ENCODE measurements around the gene SEPTIN1. TPM values are rescaled to one million over a fixed set of nuclear protein-coding genes. Genes with fewer than 3 reads are reported as not detected.

Gene SEPTIN1
- total RNA-seq = not detected

DNA sequence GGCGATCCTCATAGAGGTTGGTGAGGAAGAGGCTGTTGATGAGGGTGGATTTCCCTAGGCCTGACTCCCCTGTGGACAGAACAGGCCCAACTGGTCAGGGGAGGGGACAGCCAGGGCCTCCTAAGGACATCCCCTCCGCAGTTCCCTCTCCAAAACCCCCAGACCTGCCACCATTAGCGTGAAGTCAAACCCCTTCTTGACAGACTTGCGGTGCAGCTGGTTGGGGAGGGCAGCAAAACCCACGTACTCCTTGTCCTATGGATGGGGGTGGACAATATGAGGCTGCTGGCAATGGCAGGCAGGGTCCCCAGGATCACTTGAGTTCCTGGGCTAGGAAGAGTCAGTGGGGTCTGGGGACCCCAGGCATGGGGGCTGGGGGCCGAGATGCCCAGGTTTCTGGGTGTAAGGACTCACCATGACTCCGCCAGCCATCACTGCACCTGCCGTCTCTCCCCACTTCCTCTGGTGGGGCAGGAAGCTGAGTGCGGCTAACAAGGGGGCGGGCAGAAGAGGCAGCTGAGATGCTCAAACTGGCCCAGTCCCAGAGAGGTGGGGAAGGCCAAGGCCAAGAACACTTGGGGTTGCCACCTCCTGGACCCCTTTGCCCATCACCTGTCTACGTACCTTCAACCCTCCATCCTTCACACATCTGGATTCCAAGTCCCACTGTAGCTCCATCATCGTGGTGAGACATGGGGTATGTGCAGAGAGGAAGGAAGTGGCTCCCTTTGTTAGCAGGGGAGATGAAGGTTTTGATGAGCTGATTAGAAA, at the start of gene SEPTIN1:
TSS of gene SEPTIN1 (minus strand) at position 451 of the 771 bp plus-strand sequence. CDS start at position 432, 19 bp downstream.
- peaks cover 6 to 8% of the 10 kb centered on the region in 2 donors for H3K4me1 ChIP-seq
- no peak within 1 kb of the TSS for H3K27ac ChIP-seq
- H3K27me3 ChIP-seq = no peaks in the 10 kb centered on the region
- DNase-seq (ENCODE audit: low spot score in 2 of 2) = no peak
- H3K36me3 ChIP-seq = no peaks in the 10 kb centered on the region
- TF ChIP-seq, protein P1, sequence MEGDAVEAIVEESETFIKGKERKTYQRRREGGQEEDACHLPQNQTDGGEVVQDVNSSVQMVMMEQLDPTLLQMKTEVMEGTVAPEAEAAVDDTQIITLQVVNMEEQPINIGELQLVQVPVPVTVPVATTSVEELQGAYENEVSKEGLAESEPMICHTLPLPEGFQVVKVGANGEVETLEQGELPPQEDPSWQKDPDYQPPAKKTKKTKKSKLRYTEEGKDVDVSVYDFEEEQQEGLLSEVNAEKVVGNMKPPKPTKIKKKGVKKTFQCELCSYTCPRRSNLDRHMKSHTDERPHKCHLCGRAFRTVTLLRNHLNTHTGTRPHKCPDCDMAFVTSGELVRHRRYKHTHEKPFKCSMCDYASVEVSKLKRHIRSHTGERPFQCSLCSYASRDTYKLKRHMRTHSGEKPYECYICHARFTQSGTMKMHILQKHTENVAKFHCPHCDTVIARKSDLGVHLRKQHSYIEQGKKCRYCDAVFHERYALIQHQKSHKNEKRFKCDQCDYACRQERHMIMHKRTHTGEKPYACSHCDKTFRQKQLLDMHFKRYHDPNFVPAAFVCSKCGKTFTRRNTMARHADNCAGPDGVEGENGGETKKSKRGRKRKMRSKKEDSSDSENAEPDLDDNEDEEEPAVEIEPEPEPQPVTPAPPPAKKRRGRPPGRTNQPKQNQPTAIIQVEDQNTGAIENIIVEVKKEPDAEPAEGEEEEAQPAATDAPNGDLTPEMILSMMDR (IDR thresholded peaks at IDR 0.05) = no peak
- no peak within 1 kb of the TSS for H3K4me3 ChIP-seq
- intact Hi-C loops (cut with DNase I) = loop anchor here (2.0 kb wide), 1 partner anchor 19 kb away; no protein-coding TSS in a partner anchor
- no peaks in the 10 kb centered on the region for H3K9me3 ChIP-seq

- TF ChIP-seq, protein P1 (IDR thresholded peaks at IDR 0.05) = peak in 1 of 3 experiments; percentile 5
- intact Hi-C loops (cut with DNase I) = loop anchor here (1.0 to 2.0 kb wide), 3 partner anchors 15 to 104 kb away; partner anchors contain the start of genes SEPHS2, ZNF747 and ZNF768
- DNase-seq (ENCODE audit: low spot score in 2 of 2) = no peak
- Histone ChIP-seq H3K27ac (peak overlapping the region; percentile 67 to 80), H3K4me1 (peaks cover 4 to 11% of the 10 kb centered on the region in 2 donors), H3K36me3 (peaks cover 0 to under 1% of the 10 kb centered on the region in 2 donors), H3K9me3 (no peaks in the 10 kb centered on the region), H3K27me3 (no peaks in the 10 kb centered on the region), H3K4me3 (peak overlapping the region; percentile 18 to 81)
Observed at GRCh38 chr16:30430428-30430970, 48.1 kb upstream of the SEPTIN1 start.

DNA sequence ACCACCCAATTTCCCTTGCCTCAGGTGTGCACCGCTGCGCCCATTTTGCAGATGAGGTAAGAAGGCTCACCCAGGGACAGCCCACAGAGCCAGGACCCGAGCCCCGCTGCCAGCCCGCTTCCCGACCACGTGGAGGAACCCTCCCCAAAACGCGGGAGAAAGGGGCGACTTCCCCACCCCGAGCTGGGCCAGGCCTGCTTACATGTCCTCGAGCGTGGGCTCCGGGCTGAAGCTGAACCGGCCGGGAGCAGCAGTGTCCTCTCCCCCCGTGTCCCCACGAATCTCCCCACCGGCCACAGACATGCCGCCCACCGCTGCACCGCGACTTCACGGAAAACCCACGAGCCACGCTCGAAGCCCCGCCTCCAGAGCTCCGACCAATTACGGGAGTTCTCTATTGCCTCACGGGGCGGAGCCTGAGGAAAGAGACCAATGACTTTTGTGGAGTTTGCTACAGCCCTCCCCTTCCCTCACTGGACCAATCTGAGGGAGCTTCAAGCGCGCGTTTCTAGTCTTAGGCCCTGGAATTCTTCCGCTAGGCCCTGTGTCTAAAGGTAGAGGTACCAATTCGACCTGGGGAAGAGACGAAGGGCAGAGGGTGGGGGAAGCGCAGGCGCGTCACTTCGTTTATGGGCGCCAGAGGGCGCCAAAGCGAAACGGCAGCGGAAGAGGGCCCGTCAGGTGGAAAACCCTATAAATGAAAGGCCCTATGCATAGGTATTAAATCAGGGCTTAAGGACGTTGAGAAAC, 47.5 kb upstream of the SEPTIN1 start, which contains the start of gene DCTPP1:
TSS of gene DCTPP1 (minus strand) at position 353 of the 750 bp plus-strand sequence. CDS start at position 303, 50 bp downstream.
- H3K27me3 ChIP-seq = no peaks in the 10 kb centered on the region
- intact Hi-C loops (cut with DNase I) = loop anchor here (1.0 to 2.0 kb wide), 3 partner anchors 15 to 105 kb away; partner anchors contain the start of genes SEPHS2, ZNF747 and ZNF768
- H3K27ac ChIP-seq = peak within 1 kb of the TSS; percentile 67 to 80
- no peaks in the 10 kb centered on the region for H3K9me3 ChIP-seq
- peaks cover 4 to 11% of the 10 kb centered on the region in 2 donors for H3K4me1 ChIP-seq
- TF ChIP-seq, protein P1 (IDR thresholded peaks at IDR 0.05) = peak; percentile 64 to 75 (median 70)
- peak within 1 kb of the TSS; percentile 64 to 81 for H3K4me3 ChIP-seq
- H3K36me3 ChIP-seq = peaks cover 0 to 3% of the 10 kb centered on the region in 2 donors
- peak; percentile 93 to 97 for DNase-seq (ENCODE audit: low spot score in 2 of 2)

- intact Hi-C loops (cut with DNase I) = no loop called here
- Histone ChIP-seq H3K36me3 (peaks cover 0 to 5% of the 10 kb centered on the region in 2 donors), H3K27ac (peak overlapping the region; percentile 67 to 80), H3K27me3 (no peaks in the 10 kb centered on the region), H3K4me3 (peak overlapping the region; percentile 64 to 81), H3K4me1 (peaks cover 4 to 11% of the 10 kb centered on the region in 2 donors), H3K9me3 (no peaks in the 10 kb centered on the region)
- TF ChIP-seq, protein P1 (IDR thresholded peaks at IDR 0.05) = no peak
- DNase-seq (ENCODE audit: low spot score in 2 of 2) = no peak
Observed at GRCh38 chr16:30429418-30429677, 47.0 kb upstream of the SEPTIN1 start.

DNA sequence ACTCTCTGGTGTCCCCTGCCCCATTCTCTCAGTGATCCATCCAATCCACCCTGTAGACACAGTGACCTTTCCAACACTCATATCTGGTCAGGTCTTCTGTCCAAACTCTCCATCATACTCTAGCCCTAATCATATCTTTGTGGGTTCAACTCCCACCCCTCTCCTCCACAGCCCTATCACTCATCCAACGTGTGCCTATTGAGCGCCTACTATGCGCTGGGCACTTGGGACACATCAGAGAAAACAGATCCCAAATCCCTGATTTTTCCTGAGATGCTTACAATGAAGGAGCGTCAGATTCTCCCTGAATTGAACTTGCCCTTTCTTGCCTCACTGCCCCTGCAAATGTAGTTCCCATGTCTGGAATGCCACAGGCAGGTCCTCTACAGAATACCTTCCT, 45.7 kb upstream of the SEPTIN1 start:
- no peak for DNase-seq (ENCODE audit: low spot score in 2 of 2)
- H3K27ac ChIP-seq = no peak overlapping the region
- H3K36me3 ChIP-seq = peaks cover under 1 to 17% of the 10 kb centered on the region in 2 donors
- TF ChIP-seq, protein P1 (IDR thresholded peaks at IDR 0.05) = no peak
- intact Hi-C loops (cut with DNase I) = no loop called here
- H3K27me3 ChIP-seq = no peaks in the 10 kb centered on the region
- no peak overlapping the region for H3K4me3 ChIP-seq
- H3K9me3 ChIP-seq = no peaks in the 10 kb centered on the region
- peaks cover 4 to 11% of the 10 kb centered on the region in 2 donors for H3K4me1 ChIP-seq
